WTC11 (cell line): ENCODE measurements around the gene SLC44A3. TPM values are rescaled to one million over a fixed set of nuclear protein-coding genes. Genes with fewer than 3 reads are reported as not detected.

Experiments
- ATAC-seq: fragments of 200-7000 bp; cut with Tn5 transposase; 2 replicates; pipeline ENCODE4 v1.10.0; 2021; ENCODE audit warnings: mild to moderate bottlenecking, moderate library complexity
- CTCF ChIA-PET: fragments of 300-600 bp; sonication (Branson Sonifier 250); formaldehyde crosslinking; loops from one replicate; lab custom pipeline; 2021; ENCODE audit warnings: antibody characterized with exemption; lab: Charles Lee
- POLR2A ChIA-PET: fragments of 350-600 bp; sonication (Branson Sonifier 250); formaldehyde crosslinking; loops from one replicate; lab custom pipeline; 2021; ENCODE audit warnings: antibody characterized with exemption; lab: Charles Lee
- DNase-seq: peaks from one replicate; pipeline ENCODE4 v3.0.0; 2021; ENCODE audit warnings: low spot score
- H3K27ac Mint-ChIP-seq: 2 replicates; pipeline ENCODE4 v1.8.0; 2021; ENCODE audit warnings: mixed read lengths
- H3K27me3 Mint-ChIP-seq: 2 replicates; pipeline ENCODE4 v1.8.0; 2021; ENCODE audit warnings: low read depth, mild to moderate bottlenecking, moderate library complexity, mixed read lengths
- H3K36me3 Mint-ChIP-seq: 2 replicates; pipeline ENCODE4 v1.8.0; 2021; ENCODE audit warnings: mixed read lengths
- H3K4me1 Mint-ChIP-seq: 2 replicates; pipeline ENCODE4 v1.8.0; 2022; ENCODE audit warnings: mixed read lengths
- H3K4me3 Mint-ChIP-seq: 2 replicates; pipeline ENCODE4 v1.8.0; 2021; ENCODE audit warnings: mild to moderate bottlenecking, moderate library complexity, mixed read lengths
- H3K9me3 Mint-ChIP-seq: 2 replicates; pipeline ENCODE4 v1.8.0; 2021; ENCODE audit warnings: mixed read lengths
- CREM ChIP-seq: sonication (generic); formaldehyde crosslinking; IDR thresholded peaks from 2 replicates; pipeline ENCODE4 v1.8.1; 2022; ENCODE audit warnings: mild to moderate bottlenecking, missing genetic modification reagents, moderate library complexity
- GABPB1 ChIP-seq: sonication (generic); formaldehyde crosslinking; IDR thresholded peaks from 2 replicates; pipeline ENCODE4 v1.8.1; 2023; ENCODE audit warnings: mild to moderate bottlenecking, missing genetic modification reagents
- MYBL2 ChIP-seq: sonication (generic); formaldehyde crosslinking; IDR thresholded peaks from 2 replicates; pipeline ENCODE4 v1.8.1; 2023; ENCODE audit warnings: mild to moderate bottlenecking, moderate library complexity, missing genetic modification reagents
- NFATC4 ChIP-seq: fragments of 250-450 bp; sonication (Bioruptor Pico); IDR thresholded peaks from 2 replicates; pipeline ENCODE4 v1.9.0; 2021; ENCODE audit warnings: mild to moderate bottlenecking
- NR1H2 ChIP-seq: sonication (generic); formaldehyde crosslinking; IDR thresholded peaks from 2 replicates; pipeline ENCODE4 v1.9.0; 2021; ENCODE audit warnings: mild to moderate bottlenecking, moderate library complexity, missing genetic modification reagents
- TEAD1 ChIP-seq: sonication (generic); formaldehyde crosslinking; IDR thresholded peaks from 2 replicates; pipeline ENCODE4 v1.8.0; 2022; ENCODE audit warnings: mild to moderate bottlenecking, missing genetic modification reagents
- TEAD4 ChIP-seq: sonication (generic); formaldehyde crosslinking; IDR thresholded peaks from 2 replicates; pipeline ENCODE4 v1.8.0; 2022; ENCODE audit warnings: mild to moderate bottlenecking, missing genetic modification reagents
- ZNF121 ChIP-seq: sonication (generic); formaldehyde crosslinking; IDR thresholded peaks from 2 replicates; pipeline ENCODE4 v1.8.0; 2023; ENCODE audit warnings: missing genetic modification reagents
- ZNF416 ChIP-seq: fragments of 250-450 bp; sonication (Bioruptor Pico); IDR thresholded peaks from 2 replicates; pipeline ENCODE4 v1.9.0; 2021; ENCODE audit warnings: mild to moderate bottlenecking, inconsistent platforms
- total RNA-seq: library from RNA; stranded (reverse); gene quantifications from 3 replicates; pipeline ENCODE4 v1.2.3, GENCODE V29; 2021
- TF ChIP-seq, protein P1 (sequence below): sonication (generic); formaldehyde crosslinking; IDR thresholded peaks from 2 replicates; pipeline ENCODE4 v1.8.1; 2023; ENCODE audit warnings: mild to moderate bottlenecking, missing genetic modification reagents, moderate library complexity
- TF ChIP-seq, protein P2 (sequence below): sonication (generic); formaldehyde crosslinking; IDR thresholded peaks from 2 replicates; pipeline ENCODE4 v1.8.0; 2022; ENCODE audit warnings: mild to moderate bottlenecking, missing genetic modification reagents
- TF ChIP-seq, protein P3 (sequence below): sonication (generic); formaldehyde crosslinking; conservative IDR thresholded peaks from 2 replicates; pipeline ENCODE4 v1.8.1; 2022; ENCODE audit warnings: mild to moderate bottlenecking, missing genetic modification reagents
- TF ChIP-seq, protein P4 (sequence below): sonication (generic); formaldehyde crosslinking; IDR thresholded peaks from 2 replicates; pipeline ENCODE4 v1.8.1; 2023; ENCODE audit warnings: mild to moderate bottlenecking, missing genetic modification reagents
- TF ChIP-seq, protein P5 (sequence below): sonication (generic); formaldehyde crosslinking; IDR thresholded peaks from 2 replicates; pipeline ENCODE4 v1.8.1; 2022; ENCODE audit warnings: missing genetic modification reagents, borderline replicate concordance
- TF ChIP-seq, protein P6 (sequence below): sonication (generic); formaldehyde crosslinking; IDR thresholded peaks from 2 replicates; pipeline ENCODE4 v1.8.1; 2022; ENCODE audit warnings: mild to moderate bottlenecking, moderate library complexity, missing genetic modification reagents
- TF ChIP-seq, protein P7 (sequence below): sonication (generic); formaldehyde crosslinking; IDR thresholded peaks from 2 replicates; pipeline ENCODE4 v1.8.0; 2022; ENCODE audit warnings: mild to moderate bottlenecking, missing genetic modification reagents

The SLC44A3 gene
- total RNA-seq, 1 experiment from 2014 or later = 4.7 TPM

DNA sequence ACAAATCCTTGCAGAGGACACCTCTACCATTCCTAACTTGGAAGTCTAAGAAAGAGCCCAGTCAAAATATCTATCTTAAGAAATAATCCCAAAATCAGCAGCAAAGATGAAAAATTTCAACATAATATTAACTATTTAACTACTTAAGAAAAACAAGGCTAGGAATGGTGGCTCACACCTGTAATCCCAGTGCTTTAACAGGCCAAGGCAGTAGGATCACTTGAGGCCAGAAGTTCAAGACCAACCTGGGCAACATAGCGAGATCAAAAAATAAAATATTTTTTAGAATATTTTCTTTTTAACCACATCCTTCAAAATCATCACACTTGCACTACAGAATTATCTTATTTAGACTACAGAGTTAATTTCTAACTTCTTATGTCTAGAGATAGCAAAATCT, 101.8 kb downstream of the SLC44A3 start:
- peak overlapping the region; percentile 52 for H3K27ac Mint-ChIP-seq
- ATAC-seq = no peak
- CTCF ChIA-PET = interaction anchor here (2.5 to 4.1 kb wide), 2 partner anchors 68 to 122 kb away, joined by 10 to 20 read pairs; no protein-coding TSS in a partner anchor
- POLR2A ChIA-PET = interaction anchor here (1.4 kb wide), 1 partner anchor 67 kb away, joined by 3 read pairs; no protein-coding TSS in a partner anchor
- H3K4me1 Mint-ChIP-seq = peaks cover 69% of the 10 kb centered on the region
- H3K9me3 Mint-ChIP-seq = no peaks in the 10 kb centered on the region
- H3K4me3 Mint-ChIP-seq = no peak overlapping the region
- peaks cover 8% of the 10 kb centered on the region; the same call in 1 of the 2 replicates for H3K36me3 Mint-ChIP-seq
- TF ChIP-seq, protein P1, sequence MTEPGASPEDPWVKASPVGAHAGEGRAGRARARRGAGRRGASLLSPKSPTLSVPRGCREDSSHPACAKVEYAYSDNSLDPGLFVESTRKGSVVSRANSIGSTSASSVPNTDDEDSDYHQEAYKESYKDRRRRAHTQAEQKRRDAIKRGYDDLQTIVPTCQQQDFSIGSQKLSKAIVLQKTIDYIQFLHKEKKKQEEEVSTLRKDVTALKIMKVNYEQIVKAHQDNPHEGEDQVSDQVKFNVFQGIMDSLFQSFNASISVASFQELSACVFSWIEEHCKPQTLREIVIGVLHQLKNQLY = no peak
- TF ChIP-seq ZNF121 (CRISPR knock-in tag) = peak; percentile 79; the same call in 1 of the 2 replicates
- DNase-seq = no peak
- H3K27me3 Mint-ChIP-seq = no peaks in the 10 kb centered on the region

DNA sequence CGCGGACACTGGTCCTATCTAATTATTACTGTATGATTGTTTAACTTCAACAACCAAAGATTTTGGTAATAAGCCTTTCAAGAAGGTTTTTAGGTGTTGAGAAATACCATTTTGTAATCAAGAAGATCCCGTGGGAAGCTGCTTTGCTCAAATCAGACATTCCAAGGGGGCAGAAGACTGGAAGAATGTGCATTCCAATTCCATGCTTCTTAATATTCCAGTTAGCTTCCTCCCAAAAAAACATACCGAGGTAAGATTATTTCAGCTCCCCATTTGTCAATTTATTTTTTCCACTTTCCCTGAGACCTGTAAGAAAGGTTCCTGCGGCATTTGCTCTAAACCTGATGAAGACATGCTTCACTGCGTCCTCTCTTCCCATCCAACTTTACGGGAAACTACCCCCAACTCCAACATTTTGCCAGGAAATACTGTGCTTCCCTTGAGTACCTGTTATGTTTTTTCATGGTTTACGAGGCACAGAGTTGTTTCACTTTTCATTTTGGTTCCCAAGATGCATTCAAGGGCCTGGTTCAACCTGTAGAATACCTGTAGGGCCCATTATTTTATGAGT, 102.7 kb downstream of the SLC44A3 start:
- peaks cover 8% of the 10 kb centered on the region; the same call in 1 of the 2 replicates for H3K36me3 Mint-ChIP-seq
- no peak for ATAC-seq
- H3K4me1 Mint-ChIP-seq = peaks cover 69% of the 10 kb centered on the region
- no peaks in the 10 kb centered on the region for H3K27me3 Mint-ChIP-seq
- peak overlapping the region; percentile 75 for H3K27ac Mint-ChIP-seq
- TF ChIP-seq GABPB1 (CRISPR knock-in tag) = no peak
- no peaks in the 10 kb centered on the region for H3K9me3 Mint-ChIP-seq
- POLR2A ChIA-PET = interaction anchor here (1.1 to 1.4 kb wide), 2 partner anchors 16 to 68 kb away, joined by 3 read pairs; no protein-coding TSS in a partner anchor
- H3K4me3 Mint-ChIP-seq = no peak overlapping the region
- DNase-seq = no peak
- CTCF ChIA-PET = interaction anchor here (2.3 to 4.1 kb wide), 2 partner anchors 68 to 121 kb away, joined by 7 to 20 read pairs (median 10); no protein-coding TSS in a partner anchor

DNA sequence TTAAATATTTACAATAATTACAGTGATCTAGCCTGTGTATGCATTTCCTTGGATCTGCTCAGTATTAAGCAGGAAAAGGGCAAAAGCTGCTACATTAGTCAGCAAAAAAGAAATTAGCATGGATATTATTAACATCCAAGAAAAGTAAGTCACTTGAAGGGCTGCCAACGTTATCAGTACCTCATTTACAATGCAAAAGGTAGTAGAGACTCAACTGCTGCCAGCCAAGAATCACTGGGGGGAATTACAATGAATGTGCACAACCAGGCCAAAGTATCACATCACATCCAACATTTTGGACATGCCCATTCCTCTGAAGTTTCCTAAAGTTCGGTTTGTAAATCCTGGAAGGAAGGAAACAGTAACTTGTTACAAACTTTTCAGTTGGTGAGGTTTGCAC, 104.8 kb downstream of the SLC44A3 start:
- peak overlapping the region; percentile 99 for H3K27ac Mint-ChIP-seq
- CTCF ChIA-PET = interaction anchor here (2.3 to 4.1 kb wide), 2 partner anchors 71 to 119 kb away, joined by 7 to 20 read pairs; no protein-coding TSS in a partner anchor
- TF ChIP-seq, protein P2, sequence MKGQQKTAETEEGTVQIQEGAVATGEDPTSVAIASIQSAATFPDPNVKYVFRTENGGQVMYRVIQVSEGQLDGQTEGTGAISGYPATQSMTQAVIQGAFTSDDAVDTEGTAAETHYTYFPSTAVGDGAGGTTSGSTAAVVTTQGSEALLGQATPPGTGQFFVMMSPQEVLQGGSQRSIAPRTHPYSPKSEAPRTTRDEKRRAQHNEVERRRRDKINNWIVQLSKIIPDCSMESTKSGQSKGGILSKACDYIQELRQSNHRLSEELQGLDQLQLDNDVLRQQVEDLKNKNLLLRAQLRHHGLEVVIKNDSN (CRISPR knock-in tag) = no peak
- TF ChIP-seq ZNF416 (CRISPR knock-in tag) (no peak), MYBL2 (CRISPR knock-in tag) (no peak), TEAD1 (CRISPR knock-in tag) (no peak), GABPB1 (CRISPR knock-in tag) (no peak)
- no peaks in the 10 kb centered on the region for H3K27me3 Mint-ChIP-seq
- DNase-seq (no peak), ATAC-seq (no peak)
- peak overlapping the region; percentile 98 for H3K4me3 Mint-ChIP-seq
- peaks cover 78% of the 10 kb centered on the region for H3K4me1 Mint-ChIP-seq
- peaks cover 8% of the 10 kb centered on the region; the same call in 1 of the 2 replicates for H3K36me3 Mint-ChIP-seq
- POLR2A ChIA-PET = interaction anchor here (1.0 kb wide), 1 partner anchor 71 kb away, joined by 3 read pairs; no protein-coding TSS in a partner anchor
- H3K9me3 Mint-ChIP-seq = no peaks in the 10 kb centered on the region

DNA sequence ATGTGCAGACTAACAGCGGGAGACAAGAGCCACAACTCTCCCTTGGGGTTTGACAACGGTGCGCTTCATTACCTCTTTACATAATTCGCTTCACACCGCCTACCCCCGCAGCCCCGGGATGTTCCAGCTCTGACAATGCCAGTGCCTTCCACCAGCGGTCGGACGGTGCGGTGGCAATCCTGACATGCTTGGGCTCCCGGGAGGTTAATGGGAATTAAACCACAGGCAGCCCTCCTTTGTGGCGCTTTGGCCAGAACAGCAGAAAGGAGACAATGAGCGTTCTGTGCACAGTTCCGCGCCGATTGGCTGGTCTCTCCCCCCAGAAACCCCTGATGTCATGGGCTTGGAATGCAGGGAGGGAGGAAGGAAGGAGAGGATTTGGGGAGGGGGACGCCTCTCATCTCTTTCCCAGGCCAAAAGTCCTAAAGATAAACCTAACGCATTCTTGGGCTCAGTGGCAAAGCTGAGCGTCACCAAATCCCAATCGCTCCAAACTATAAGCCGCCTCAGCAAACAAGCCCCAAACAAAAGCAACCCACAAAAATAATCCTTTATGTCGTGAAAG, 105.5 kb downstream of the SLC44A3 start:
- no peaks in the 10 kb centered on the region for H3K27me3 Mint-ChIP-seq
- ATAC-seq (peak; percentile 59), DNase-seq (peak; percentile 86)
- ChIA-PET POLR2A (interaction anchor here (1.0 kb wide), 1 partner anchor 71 kb away, joined by 3 read pairs; no protein-coding TSS in a partner anchor), CTCF (interaction anchor here (4.1 kb wide), 1 partner anchor 71 kb away, joined by 20 read pairs; no protein-coding TSS in a partner anchor)
- peaks cover 79% of the 10 kb centered on the region for H3K4me1 Mint-ChIP-seq
- H3K4me3 Mint-ChIP-seq = peak overlapping the region; percentile 98
- no peaks in the 10 kb centered on the region for H3K9me3 Mint-ChIP-seq
- H3K36me3 Mint-ChIP-seq = peaks cover 8% of the 10 kb centered on the region; the same call in 1 of the 2 replicates
- H3K27ac Mint-ChIP-seq = peak overlapping the region; percentile 99
- TF ChIP-seq TEAD4 = no peak
- no peak for TF ChIP-seq NR1H2 (CRISPR knock-in tag)
- TF ChIP-seq GABPB1 (CRISPR knock-in tag) = 0 out of 2 replicates have a peak, but pooled peaks have one; percentile 28
- TF ChIP-seq, protein P3, sequence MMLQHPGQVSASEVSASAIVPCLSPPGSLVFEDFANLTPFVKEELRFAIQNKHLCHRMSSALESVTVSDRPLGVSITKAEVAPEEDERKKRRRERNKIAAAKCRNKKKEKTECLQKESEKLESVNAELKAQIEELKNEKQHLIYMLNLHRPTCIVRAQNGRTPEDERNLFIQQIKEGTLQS = no peak
- peak; percentile 95; the same call in 1 of the 2 replicates for TF ChIP-seq TEAD1 (CRISPR knock-in tag)
- TF ChIP-seq CREM (CRISPR knock-in tag) = no peak
- TF ChIP-seq, protein P4, sequence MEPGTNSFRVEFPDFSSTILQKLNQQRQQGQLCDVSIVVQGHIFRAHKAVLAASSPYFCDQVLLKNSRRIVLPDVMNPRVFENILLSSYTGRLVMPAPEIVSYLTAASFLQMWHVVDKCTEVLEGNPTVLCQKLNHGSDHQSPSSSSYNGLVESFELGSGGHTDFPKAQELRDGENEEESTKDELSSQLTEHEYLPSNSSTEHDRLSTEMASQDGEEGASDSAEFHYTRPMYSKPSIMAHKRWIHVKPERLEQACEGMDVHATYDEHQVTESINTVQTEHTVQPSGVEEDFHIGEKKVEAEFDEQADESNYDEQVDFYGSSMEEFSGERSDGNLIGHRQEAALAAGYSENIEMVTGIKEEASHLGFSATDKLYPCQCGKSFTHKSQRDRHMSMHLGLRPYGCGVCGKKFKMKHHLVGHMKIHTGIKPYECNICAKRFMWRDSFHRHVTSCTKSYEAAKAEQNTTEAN (CRISPR knock-in tag) = no peak
- TF ChIP-seq, protein P5, sequence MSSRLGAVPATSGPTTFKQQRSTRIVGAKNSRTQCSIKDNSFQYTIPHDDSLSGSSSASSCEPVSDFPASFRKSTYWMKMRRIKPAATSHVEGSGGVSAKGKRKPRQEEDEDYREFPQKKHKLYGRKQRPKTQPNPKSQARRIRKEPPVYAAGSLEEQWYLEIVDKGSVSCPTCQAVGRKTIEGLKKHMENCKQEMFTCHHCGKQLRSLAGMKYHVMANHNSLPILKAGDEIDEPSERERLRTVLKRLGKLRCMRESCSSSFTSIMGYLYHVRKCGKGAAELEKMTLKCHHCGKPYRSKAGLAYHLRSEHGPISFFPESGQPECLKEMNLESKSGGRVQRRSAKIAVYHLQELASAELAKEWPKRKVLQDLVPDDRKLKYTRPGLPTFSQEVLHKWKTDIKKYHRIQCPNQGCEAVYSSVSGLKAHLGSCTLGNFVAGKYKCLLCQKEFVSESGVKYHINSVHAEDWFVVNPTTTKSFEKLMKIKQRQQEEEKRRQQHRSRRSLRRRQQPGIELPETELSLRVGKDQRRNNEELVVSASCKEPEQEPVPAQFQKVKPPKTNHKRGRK = no peak
- TF ChIP-seq, protein P6, sequence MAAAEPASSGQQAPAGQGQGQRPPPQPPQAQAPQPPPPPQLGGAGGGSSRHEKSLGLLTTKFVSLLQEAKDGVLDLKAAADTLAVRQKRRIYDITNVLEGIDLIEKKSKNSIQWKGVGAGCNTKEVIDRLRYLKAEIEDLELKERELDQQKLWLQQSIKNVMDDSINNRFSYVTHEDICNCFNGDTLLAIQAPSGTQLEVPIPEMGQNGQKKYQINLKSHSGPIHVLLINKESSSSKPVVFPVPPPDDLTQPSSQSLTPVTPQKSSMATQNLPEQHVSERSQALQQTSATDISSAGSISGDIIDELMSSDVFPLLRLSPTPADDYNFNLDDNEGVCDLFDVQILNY = no peak
- no peak for TF ChIP-seq NFATC4 (CRISPR knock-in tag)
- TF ChIP-seq, protein P7, sequence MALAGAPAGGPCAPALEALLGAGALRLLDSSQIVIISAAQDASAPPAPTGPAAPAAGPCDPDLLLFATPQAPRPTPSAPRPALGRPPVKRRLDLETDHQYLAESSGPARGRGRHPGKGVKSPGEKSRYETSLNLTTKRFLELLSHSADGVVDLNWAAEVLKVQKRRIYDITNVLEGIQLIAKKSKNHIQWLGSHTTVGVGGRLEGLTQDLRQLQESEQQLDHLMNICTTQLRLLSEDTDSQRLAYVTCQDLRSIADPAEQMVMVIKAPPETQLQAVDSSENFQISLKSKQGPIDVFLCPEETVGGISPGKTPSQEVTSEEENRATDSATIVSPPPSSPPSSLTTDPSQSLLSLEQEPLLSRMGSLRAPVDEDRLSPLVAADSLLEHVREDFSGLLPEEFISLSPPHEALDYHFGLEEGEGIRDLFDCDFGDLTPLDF (CRISPR knock-in tag) = no peak
